Mesendoderm (in vitro differentiated cells): ENCODE results near the gene AMPD2.
A peak's percentile ranks its signal among the peaks of the same experiment; 100 is the strongest.

Experiments
- DNase-seq: peaks from one replicate; pipeline ENCODE4 v3.0.0; 2013
- H2AK5ac ChIP-seq: 2 replicates; pipeline ENCODE4 v1.6.1; 2013; ENCODE audit warnings: low read length, inconsistent platforms
- H2BK120ac ChIP-seq: 2 replicates; pipeline ENCODE4 v1.6.1; 2013; ENCODE audit warnings: low read depth, mild to moderate bottlenecking, low read length, moderate library complexity, mixed read lengths
- H2BK15ac ChIP-seq: replicated peaks from 2 replicates; pipeline ENCODE4 v1.6.1; 2013; ENCODE audit warnings: low read depth, mild to moderate bottlenecking, moderate library complexity
- H2BK5ac ChIP-seq: 2 replicates; pipeline ENCODE4 v1.6.1; 2013; ENCODE audit warnings: low read length, inconsistent platforms
- H3K18ac ChIP-seq: 2 replicates; pipeline ENCODE4 v1.6.1; 2013; ENCODE audit warnings: mild to moderate bottlenecking, low read length, mixed read lengths
- H3K23ac ChIP-seq: one replicate; pipeline ENCODE4 v1.6.1; 2013; ENCODE audit warnings: low read length
- H3K27ac ChIP-seq: 2 replicates; pipeline ENCODE4 v1.5.1; 2013; ENCODE audit warnings: low read depth, mild to moderate bottlenecking, inconsistent platforms, low read length, moderate library complexity
- H3K27me3 ChIP-seq: 2 replicates; pipeline ENCODE4 v1.6.1; 2013; ENCODE audit warnings: low read length, control low read depth, mild to moderate bottlenecking, inconsistent platforms; ENCODE audit not compliant: insufficient read depth, poor library complexity
- H3K36me3 ChIP-seq: 2 replicates; pipeline ENCODE4 v1.6.1; 2013; ENCODE audit warnings: low read length, inconsistent platforms; ENCODE audit not compliant: control insufficient read depth, insufficient read depth
- H3K4ac ChIP-seq: one replicate; pipeline ENCODE4 v1.6.1; 2013; ENCODE audit warnings: low read depth, mild to moderate bottlenecking, low read length, moderate library complexity
- H3K4me1 ChIP-seq: 2 replicates; pipeline ENCODE4 v1.6.1; 2013; ENCODE audit warnings: low read depth, low read length, inconsistent platforms; ENCODE audit not compliant: control insufficient read depth
- H3K4me2 ChIP-seq: 2 replicates; pipeline ENCODE4 v1.6.1; 2013; ENCODE audit warnings: low read length
- H3K4me3 ChIP-seq: 2 replicates; pipeline ENCODE4 v1.5.1; 2013; ENCODE audit warnings: mild to moderate bottlenecking, low read length
- H3K56ac ChIP-seq: one replicate; pipeline ENCODE4 v1.6.1; 2013; ENCODE audit warnings: low read length
- H3K79me1 ChIP-seq: 2 replicates; pipeline ENCODE4 v1.6.1; 2013; ENCODE audit warnings: low read length, inconsistent platforms
- H3K79me2 ChIP-seq: 2 replicates; pipeline ENCODE4 v1.6.1; 2013; ENCODE audit warnings: mild to moderate bottlenecking, low read length; ENCODE audit not compliant: control insufficient read depth, insufficient read depth
- H3K9ac ChIP-seq: 2 replicates; pipeline ENCODE4 v1.6.1; 2013; ENCODE audit warnings: low read length, inconsistent platforms
- H4K5ac ChIP-seq: one replicate; pipeline ENCODE4 v1.6.1; 2013; ENCODE audit warnings: low read length
- H4K8ac ChIP-seq: one replicate; pipeline ENCODE4 v1.6.1; 2013; ENCODE audit warnings: low read depth, mild to moderate bottlenecking, control low read depth, low read length, moderate library complexity
- WGBS: extraction: QIAGEN DNeasy Blood & Tissue Kit; methylation state at CpG from one replicate; pipeline ENCODE4 v1.1.7; 2013; ENCODE audit warnings: low lambda C conversion rate, missing lambda C conversion rate; ENCODE audit not compliant: insufficient coverage; ENCODE audit errors: extremely low coverage; 5-methylcytosine and 5-hydroxymethylcytosine counted together

AMPD2 gene

DNA sequence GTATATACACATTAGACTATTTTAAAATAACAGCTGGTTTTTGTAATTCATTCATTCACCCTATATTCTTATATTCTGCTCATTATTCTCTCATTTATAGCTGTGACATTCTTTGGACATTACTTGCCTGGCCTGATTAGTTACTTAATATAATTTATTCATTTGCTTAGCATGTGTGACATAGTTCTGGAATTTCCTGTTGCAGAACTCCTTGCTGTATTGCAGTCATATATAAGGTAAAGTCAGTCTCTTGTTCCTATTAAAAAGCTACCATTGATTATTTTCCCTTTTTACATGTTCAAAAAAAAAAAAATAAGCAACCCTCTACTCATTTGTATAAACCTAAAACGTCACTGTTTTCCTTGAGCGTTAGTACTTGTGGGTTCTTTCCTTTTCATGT lies 24.1 kb upstream of the AMPD2 start:
- Histone ChIP-seq H2AK5ac (no peak overlapping the region), H2BK15ac (no peak overlapping the region), H3K79me2 (no peaks in the 10 kb centered on the region), H3K9ac (no peak overlapping the region), H4K8ac (no peak overlapping the region), H3K79me1 (no peaks in the 10 kb centered on the region), H2BK5ac (no peak overlapping the region), H3K23ac (no peak overlapping the region), H3K36me3 (no peaks in the 10 kb centered on the region), H3K4me1 (no peaks in the 10 kb centered on the region), H3K27ac (no peak overlapping the region), H3K27me3 (no peaks in the 10 kb centered on the region), H3K4ac (no peak overlapping the region), H3K4me3 (no peak overlapping the region), H3K18ac (no peak overlapping the region), H3K56ac (no peak overlapping the region), H2BK120ac (no peak overlapping the region), H4K5ac (no peak overlapping the region), H3K4me2 (no peak overlapping the region)
- WGBS: no CpG with 5 or more reads among the region's 2 CpGs
- no peak for DNase-seq

DNA sequence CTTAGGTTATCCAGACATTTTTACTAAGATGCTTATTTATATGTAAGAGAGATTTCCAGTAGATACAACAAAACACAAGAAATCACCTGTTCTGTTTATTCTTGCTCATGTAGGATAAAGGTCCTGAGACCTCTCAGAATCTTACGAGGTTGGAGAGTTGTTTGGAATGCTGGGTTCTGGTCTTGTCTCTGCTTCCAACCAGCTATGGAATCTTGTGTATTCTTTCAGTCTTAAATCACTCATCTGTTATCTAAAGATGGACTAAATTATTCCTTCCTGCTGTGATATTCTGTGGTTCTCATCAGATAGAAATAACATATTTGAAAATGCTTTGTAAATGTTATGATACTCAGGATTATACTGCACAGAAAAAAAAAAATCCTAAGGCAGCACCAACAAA lies 21.5 kb upstream of the AMPD2 start:
- WGBS: no CpG with 5 or more reads among the region's 1 CpG
- no peak overlapping the region for H2BK120ac ChIP-seq
- no peak overlapping the region for H3K4ac ChIP-seq
- no peaks in the 10 kb centered on the region for H3K27me3 ChIP-seq
- H3K4me1 ChIP-seq: no peaks in the 10 kb centered on the region
- H3K56ac ChIP-seq: no peak overlapping the region
- no peak overlapping the region for H4K8ac ChIP-seq
- H3K27ac ChIP-seq: no peak overlapping the region
- no peak overlapping the region for H2AK5ac ChIP-seq
- H3K18ac ChIP-seq: no peak overlapping the region
- no peak for DNase-seq
- no peak overlapping the region for H3K4me3 ChIP-seq
- H3K4me2 ChIP-seq: no peak overlapping the region
- no peak overlapping the region for H2BK5ac ChIP-seq
- no peak overlapping the region for H3K23ac ChIP-seq
- no peak overlapping the region for H2BK15ac ChIP-seq
- H3K9ac ChIP-seq: no peak overlapping the region
- no peaks in the 10 kb centered on the region for H3K79me1 ChIP-seq
- no peaks in the 10 kb centered on the region for H3K79me2 ChIP-seq
- H4K5ac ChIP-seq: no peak overlapping the region
- H3K36me3 ChIP-seq: no peaks in the 10 kb centered on the region

DNA sequence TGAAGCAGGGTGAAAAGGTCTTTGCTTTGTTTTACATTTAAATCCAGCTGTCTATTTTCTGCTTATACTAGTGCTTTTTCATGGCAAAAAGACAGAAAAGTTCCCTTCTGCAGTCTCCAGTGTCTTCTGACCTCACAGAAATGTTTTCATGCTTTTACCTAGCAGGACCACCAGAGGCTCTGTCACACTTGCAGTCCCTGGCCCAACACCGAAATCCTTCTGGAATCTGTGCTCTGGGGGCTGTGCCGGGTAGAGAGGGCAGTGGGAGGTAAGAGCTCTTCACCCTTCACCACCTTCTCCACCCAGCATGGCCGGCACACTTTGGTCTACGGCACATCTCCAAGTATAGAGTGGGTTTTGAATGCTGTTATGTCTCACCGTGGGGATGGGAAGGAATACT lies 21.0 kb upstream of the AMPD2 start:
- Histone ChIP-seq H4K5ac (no peak overlapping the region), H2AK5ac (no peak overlapping the region), H3K4me1 (no peaks in the 10 kb centered on the region), H3K18ac (no peak overlapping the region), H3K79me2 (no peaks in the 10 kb centered on the region), H2BK120ac (no peak overlapping the region), H3K56ac (no peak overlapping the region), H3K27ac (no peak overlapping the region), H3K36me3 (no peaks in the 10 kb centered on the region), H3K9ac (no peak overlapping the region), H3K79me1 (no peaks in the 10 kb centered on the region), H3K27me3 (no peaks in the 10 kb centered on the region), H3K4me2 (no peak overlapping the region), H2BK15ac (no peak overlapping the region), H3K4ac (no peak overlapping the region), H3K4me3 (no peak overlapping the region), H3K23ac (no peak overlapping the region), H2BK5ac (no peak overlapping the region), H4K8ac (no peak overlapping the region)
- peak; percentile 82 for DNase-seq
- no CpG with 5 or more reads among the region's 5 CpGs for WGBS

DNA sequence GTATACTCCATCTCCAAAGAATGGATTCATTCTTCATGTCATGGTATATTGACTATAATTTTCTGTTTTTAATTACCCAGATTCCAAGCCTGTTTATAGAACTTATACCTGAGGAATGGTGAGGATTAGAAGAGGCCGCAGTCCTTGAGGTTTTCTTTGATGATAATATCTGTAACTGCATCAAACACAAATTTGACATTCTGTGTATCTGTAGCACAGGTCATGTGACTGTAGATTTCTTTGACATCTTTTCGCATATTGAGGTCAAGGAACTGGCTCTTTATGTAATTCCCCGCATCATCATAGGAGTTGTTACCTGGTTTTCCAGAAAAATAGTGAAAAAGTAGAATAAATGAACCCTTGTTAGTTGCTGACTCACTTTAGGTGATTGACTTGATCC lies 16.4 kb upstream of the AMPD2 start:
- Histone ChIP-seq H3K23ac (no peak overlapping the region), H2BK5ac (no peak overlapping the region), H3K9ac (no peak overlapping the region), H3K27me3 (no peaks in the 10 kb centered on the region), H2AK5ac (no peak overlapping the region), H2BK120ac (no peak overlapping the region), H3K79me2 (no peaks in the 10 kb centered on the region), H3K4ac (no peak overlapping the region), H4K8ac (no peak overlapping the region), H3K36me3 (no peaks in the 10 kb centered on the region), H4K5ac (no peak overlapping the region), H3K56ac (no peak overlapping the region), H2BK15ac (no peak overlapping the region), H3K18ac (no peak overlapping the region), H3K4me2 (no peak overlapping the region), H3K4me3 (no peak overlapping the region), H3K79me1 (no peaks in the 10 kb centered on the region), H3K4me1 (no peaks in the 10 kb centered on the region), H3K27ac (no peak overlapping the region)
- no CpG with 5 or more reads among the region's 3 CpGs for WGBS
- DNase-seq: no peak

DNA sequence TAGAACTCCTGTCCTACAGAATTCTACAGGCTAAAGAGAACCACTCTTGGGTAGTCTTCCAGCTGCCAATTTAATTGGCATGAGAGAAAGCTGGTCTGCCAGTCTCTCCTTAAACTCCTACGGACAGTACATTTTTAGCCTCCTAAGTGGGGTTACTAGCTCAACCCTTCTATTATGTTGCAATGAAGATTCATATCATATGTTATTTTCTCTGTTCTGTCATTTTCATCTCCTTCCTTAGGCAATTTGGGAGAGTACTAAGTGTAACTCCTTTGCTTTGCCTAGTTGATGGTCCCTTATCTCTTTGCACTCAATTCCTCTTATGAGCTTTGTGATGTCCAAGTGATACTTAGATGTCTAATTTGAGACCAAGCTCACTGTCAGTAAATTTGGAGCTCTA lies 14.3 kb upstream of the AMPD2 start:
- H3K56ac ChIP-seq: no peak overlapping the region
- H3K79me1 ChIP-seq: no peaks in the 10 kb centered on the region
- H3K4me1 ChIP-seq: peaks cover 3% of the 10 kb centered on the region
- no peak overlapping the region for H3K23ac ChIP-seq
- H2AK5ac ChIP-seq: no peak overlapping the region
- H4K8ac ChIP-seq: no peak overlapping the region
- H3K79me2 ChIP-seq: no peaks in the 10 kb centered on the region
- H3K27me3 ChIP-seq: no peaks in the 10 kb centered on the region
- no peak for DNase-seq
- H3K9ac ChIP-seq: no peak overlapping the region
- no peak overlapping the region for H3K27ac ChIP-seq
- no peak overlapping the region for H3K4me3 ChIP-seq
- no peaks in the 10 kb centered on the region for H3K36me3 ChIP-seq
- H3K4ac ChIP-seq: no peak overlapping the region
- no CpG with 5 or more reads among the region's 1 CpG for WGBS
- no peak overlapping the region for H3K4me2 ChIP-seq
- H2BK5ac ChIP-seq: no peak overlapping the region
- no peak overlapping the region for H4K5ac ChIP-seq
- H3K18ac ChIP-seq: no peak overlapping the region
- no peak overlapping the region for H2BK120ac ChIP-seq
- no peak overlapping the region for H2BK15ac ChIP-seq

DNA sequence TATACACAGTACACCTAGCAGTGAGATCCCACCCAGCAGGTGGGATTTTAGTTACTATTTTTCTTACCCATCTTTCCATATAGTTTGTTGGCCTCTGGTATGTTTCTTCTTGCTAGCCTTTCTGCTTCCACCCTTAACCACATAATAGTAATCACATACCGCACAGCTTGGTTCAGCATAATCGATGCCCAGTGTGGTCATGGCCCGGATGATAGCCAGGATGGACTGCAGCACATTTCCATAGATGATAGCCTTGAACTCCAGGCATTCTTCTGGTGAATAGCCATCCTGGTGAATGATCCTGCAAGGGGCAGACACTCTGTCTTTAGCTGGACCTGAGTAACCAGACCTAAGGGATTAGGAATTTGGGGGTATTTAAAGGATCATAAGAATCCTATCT lies 9.8 kb upstream of the AMPD2 start:
- DNase-seq: no peak
- no peak overlapping the region for H3K23ac ChIP-seq
- H2BK5ac ChIP-seq: no peak overlapping the region
- H3K27ac ChIP-seq: no peak overlapping the region
- no peak overlapping the region for H4K8ac ChIP-seq
- H2AK5ac ChIP-seq: no peak overlapping the region
- peaks cover 3% of the 10 kb centered on the region for H3K4me1 ChIP-seq
- no peak overlapping the region for H2BK120ac ChIP-seq
- H3K4me2 ChIP-seq: no peak overlapping the region
- H3K4me3 ChIP-seq: no peak overlapping the region
- no peaks in the 10 kb centered on the region for H3K79me1 ChIP-seq
- no CpG with 5 or more reads among the region's 3 CpGs for WGBS
- no peak overlapping the region for H4K5ac ChIP-seq
- no peak overlapping the region for H3K9ac ChIP-seq
- no peak overlapping the region for H3K56ac ChIP-seq
- H2BK15ac ChIP-seq: no peak overlapping the region
- no peaks in the 10 kb centered on the region for H3K36me3 ChIP-seq
- H3K18ac ChIP-seq: no peak overlapping the region
- no peaks in the 10 kb centered on the region for H3K79me2 ChIP-seq
- no peak overlapping the region for H3K4ac ChIP-seq
- no peaks in the 10 kb centered on the region for H3K27me3 ChIP-seq
